Activated effector memory CD4-positive, alpha-beta T cell treated with anti-CD3 and anti-CD28 coated beads, Interleukin-2, amount 50 U/mL, for 16 hours (primary cell): Measurements from ENCODE around the gene MEF2C.

Experiments used
- DNase-seq: peaks from one replicate; pipeline ENCODE4 v3.0.0-alpha.2; 2020

MEF2C gene

GRCh38 chr5:88708021-88708420 lies 175.0 kb downstream of the MEF2C start:
- no peak for DNase-seq

- no peak for DNase-seq
Observed at GRCh38 chr5:88707216-88707965, 175.6 kb downstream of the MEF2C start.

- DNase-seq, result no peak
Observed at GRCh38 chr5:88702332-88702731, 180.7 kb downstream of the MEF2C start.

- DNase-seq, result no peak
Observed at GRCh38 chr5:88700121-88700520, 182.9 kb downstream of the MEF2C start.

- no peak for DNase-seq
Observed at GRCh38 chr5:88698290-88698689, 184.7 kb downstream of the MEF2C start.

- DNase-seq, result no peak
Observed at GRCh38 chr5:88696466-88696865, 186.5 kb downstream of the MEF2C start.

- DNase-seq, result no peak
Observed at GRCh38 chr5:88695931-88696330, 187.1 kb downstream of the MEF2C start.

- DNase-seq, result no peak
Observed at GRCh38 chr5:88695232-88695631, 187.8 kb downstream of the MEF2C start.

GRCh38 chr5:88694023-88694679 lies 188.8 kb downstream of the MEF2C start:
- DNase-seq, result no peak

GRCh38 chr5:88693071-88693932 lies 189.7 kb downstream of the MEF2C start:
- DNase-seq, result no peak

GRCh38 chr5:88691945-88692868 lies 190.8 kb downstream of the MEF2C start:
- DNase-seq, result no peak

- no peak for DNase-seq
Observed at GRCh38 chr5:88691230-88691582, 191.8 kb downstream of the MEF2C start.

- DNase-seq, result peak; percentile 85
Observed at GRCh38 chr5:88690409-88691229, 192.4 kb downstream of the MEF2C start.

GRCh38 chr5:88689668-88690408 lies 193.1 kb downstream of the MEF2C start:
- DNase-seq, result no peak

GRCh38 chr5:88688984-88689667 lies 193.9 kb downstream of the MEF2C start:
- no peak for DNase-seq

- DNase-seq, result no peak
Observed at GRCh38 chr5:88688156-88688983, 194.6 kb downstream of the MEF2C start.

- DNase-seq, result no peak
Observed at GRCh38 chr5:88687373-88687911, 195.5 kb downstream of the MEF2C start.

- DNase-seq, result no peak
Observed at GRCh38 chr5:88686726-88687125, 196.3 kb downstream of the MEF2C start.
